MCF 10A (cell line): ENCODE results near the gene HSPH1. TPM values are rescaled to one million over a fixed set of nuclear protein-coding genes. Genes with fewer than 3 reads are reported as not detected.

Experiments
- BruUV-seq: library from RNA; stranded (reverse); fragments of 400-500 nt; replicated peaks from 2 replicates; lab custom pipeline; 2021; lab: Mats Ljungman, UMichigan
- CTCF ChIA-PET: fragments of 300-600 bp; sonication (Branson Sonifier 250); formaldehyde crosslinking; extraction: SDS; loops from one replicate; lab custom pipeline; 2021; ENCODE audit warnings: antibody characterized with exemption, inconsistent platforms; lab: Yijun Ruan, JAX
- POLR2A ChIA-PET: fragments of 300-600, 350-650 bp; sonication (Branson Sonifier 250); formaldehyde crosslinking; extraction: SDS; loops from one replicate; lab custom pipeline; 2020; ENCODE audit warnings: antibody characterized with exemption, inconsistent platforms; lab: Yijun Ruan, JAX
- DNase-seq: peaks from one replicate; pipeline ENCODE4 v3.0.0-alpha.2; 2018; ENCODE audit not compliant: unreplicated experiment
- H3K27ac Mint-ChIP-seq: one replicate; pipeline ENCODE4 v1.8.0; 2022; ENCODE audit warnings: mild to moderate bottlenecking, low read depth, mixed read lengths; ENCODE audit not compliant: unreplicated experiment
- H3K27me3 Mint-ChIP-seq: one replicate; pipeline ENCODE4 v1.8.0; 2022; ENCODE audit warnings: mixed read lengths; ENCODE audit not compliant: insufficient read depth, unreplicated experiment
- H3K36me3 Mint-ChIP-seq: one replicate; pipeline ENCODE4 v1.8.0; 2022; ENCODE audit warnings: mild to moderate bottlenecking, moderate library complexity, mixed read lengths; ENCODE audit not compliant: insufficient read depth, unreplicated experiment
- H3K4me1 Mint-ChIP-seq: one replicate; pipeline ENCODE4 v1.8.0; 2022; ENCODE audit warnings: mixed read lengths; ENCODE audit not compliant: insufficient read depth, unreplicated experiment
- H3K4me3 Mint-ChIP-seq: one replicate; pipeline ENCODE4 v1.8.0; 2022; ENCODE audit warnings: mild to moderate bottlenecking, moderate library complexity, mixed read lengths; ENCODE audit not compliant: unreplicated experiment
- H3K9me3 Mint-ChIP-seq: one replicate; pipeline ENCODE4 v1.8.0; 2022; ENCODE audit warnings: mixed read lengths; ENCODE audit not compliant: unreplicated experiment
- CTCF ChIP-seq: fragments of 200-600 bp; IDR thresholded peaks from one replicate; pipeline ENCODE4 v1.8.0; 2022; ENCODE audit warnings: antibody characterized with exemption, mild to moderate bottlenecking; ENCODE audit not compliant: unreplicated experiment
- intact Hi-C: fragments of 100-400 bp; cut with micrococcal nuclease; formaldehyde crosslinking; loops from 2 replicates; pipeline ENCODE4 v1.14.1; 2022
- total RNA-seq: library from RNA; stranded (reverse); gene quantifications from 2 replicates; pipeline ENCODE4 v1.2.3, GENCODE V29; 2022

HSPH1 gene
- total RNA-seq, 1 experiment from 2014 or later = 67.8 TPM

- POLR2A ChIA-PET = interaction anchor here (0.6 to 0.8 kb wide), 2 partner anchors 34 to 39 kb away, joined by 3 read pairs; no protein-coding TSS in a partner anchor
Observed at GRCh38 chr13:31133621-31134020, 28.1 kb downstream of the HSPH1 start.

GRCh38 chr13:31131470-31131961 is 30.2 kb downstream of the HSPH1 start:
- no TSS peak for BruUV-seq
- Mint-ChIP-seq H3K36me3 (peaks cover 40% of the 10 kb centered on the region), H3K27ac (no peak overlapping the region), H3K4me3 (no peak overlapping the region), H3K9me3 (peaks cover 7% of the 10 kb centered on the region), H3K4me1 (no peaks in the 10 kb centered on the region), H3K27me3 (no peaks in the 10 kb centered on the region)
- DNase-seq = no peak
- CTCF ChIA-PET = interaction anchor here (1.0 kb wide), 1 partner anchor 8 kb away, joined by 3 read pairs; no protein-coding TSS in a partner anchor
- TF ChIP-seq CTCF = no peak
- POLR2A ChIA-PET = interaction anchor here (0.8 to 1.9 kb wide), 6 partner anchors 8 to 80 kb away, joined by 3 to 8 read pairs (median 4); no protein-coding TSS in a partner anchor
- intact Hi-C loops = no loop called here

More at GRCh38 chr13:31133621-31134020, 28.1 kb downstream of the HSPH1 start:
- TF ChIP-seq CTCF = no peak
- Mint-ChIP-seq H3K27me3 (no peaks in the 10 kb centered on the region), H3K4me1 (peaks cover 5% of the 10 kb centered on the region), H3K36me3 (peaks cover 61% of the 10 kb centered on the region), H3K9me3 (peaks cover 6% of the 10 kb centered on the region), H3K4me3 (no peak overlapping the region), H3K27ac (no peak overlapping the region)
- DNase-seq = no peak
- BruUV-seq = no TSS peak
- intact Hi-C loops = no loop called here
- CTCF ChIA-PET = no interaction called here

GRCh38 chr13:31129419-31129818 is 32.3 kb downstream of the HSPH1 start:
- H3K27ac Mint-ChIP-seq = no peak overlapping the region
- no TSS peak for BruUV-seq
- H3K9me3 Mint-ChIP-seq = peaks cover 7% of the 10 kb centered on the region
- DNase-seq = no peak
- POLR2A ChIA-PET = interaction anchor here (0.7 to 2.4 kb wide), 4 partner anchors 9 to 46 kb away, joined by 3 to 11 read pairs (median 4); no protein-coding TSS in a partner anchor
- no peak for TF ChIP-seq CTCF
- no peaks in the 10 kb centered on the region for H3K4me1 Mint-ChIP-seq
- intact Hi-C loops = no loop called here
- CTCF ChIA-PET = interaction anchor here (0.9 kb wide), 1 partner anchor 85 kb away, joined by 3 read pairs; no protein-coding TSS in a partner anchor
- peaks cover 5% of the 10 kb centered on the region for H3K27me3 Mint-ChIP-seq
- no peak overlapping the region for H3K4me3 Mint-ChIP-seq
- H3K36me3 Mint-ChIP-seq = peaks cover 20% of the 10 kb centered on the region

GRCh38 chr13:31124204-31124603 is 37.5 kb downstream of the HSPH1 start:
- no TSS peak for BruUV-seq
- intact Hi-C loops = no loop called here
- TF ChIP-seq CTCF = no peak
- Mint-ChIP-seq H3K36me3 (peaks cover 5% of the 10 kb centered on the region), H3K27ac (no peak overlapping the region), H3K27me3 (peaks cover 18% of the 10 kb centered on the region), H3K4me3 (no peak overlapping the region), H3K4me1 (no peaks in the 10 kb centered on the region), H3K9me3 (peaks cover 7% of the 10 kb centered on the region)
- no peak for DNase-seq
- CTCF ChIA-PET = interaction anchor here (0.6 to 1.5 kb wide), 2 partner anchors 9 to 14 kb away, joined by 3 to 4 read pairs; no protein-coding TSS in a partner anchor
- POLR2A ChIA-PET = interaction anchor here (0.6 to 1.5 kb wide), 2 partner anchors 9 to 248 kb away, joined by 3 to 4 read pairs; no protein-coding TSS in a partner anchor
